Astrocyte of the cerebellum (primary cell): ENCODE results near the gene TINAGL1.

Source experiments
- DNase-seq: peaks from one replicate; pipeline ENCODE4 v3.0.0-alpha.2; 2011; ENCODE audit warnings: low read depth
- H3K4me3 ChIP-seq: 2 replicates; pipeline ENCODE4 v1.5.1; 2011; ENCODE audit warnings: mild to moderate bottlenecking, low read depth, low read length, moderate library complexity
- in situ Hi-C: cut with HindIII; loops from 2 replicates; pipeline ENCODE4 v1.10.0; 2017; ENCODE audit warnings: low sequenced_read_pairs
- TF ChIP-seq, protein P1 (sequence below): IDR thresholded peaks from 2 replicates; pipeline ENCODE4 v1.5.1; 2012; ENCODE audit warnings: low read length, low read depth, moderate library complexity, mild to moderate bottlenecking; ENCODE audit errors: missing control alignments

TINAGL1 gene

DNA sequence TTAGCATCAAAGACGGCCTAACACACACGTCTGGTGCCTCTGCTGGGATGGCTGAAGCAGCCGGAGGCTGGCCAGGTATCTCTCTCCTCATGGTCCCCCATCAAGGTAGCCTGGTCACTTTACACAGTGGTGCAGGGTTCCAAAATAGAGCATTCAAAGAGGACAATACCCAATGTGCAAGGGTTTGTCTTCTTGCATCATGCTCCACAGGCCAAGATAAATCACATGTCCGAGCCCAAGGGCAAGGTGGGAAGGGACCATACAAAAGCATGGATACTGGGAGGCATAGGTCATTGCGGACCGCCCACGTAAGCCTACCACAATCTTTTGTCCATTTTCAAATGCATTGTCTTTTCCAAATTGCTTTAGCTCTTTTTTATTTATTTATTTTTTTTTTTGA lies 23.8 kb upstream of the TINAGL1 start:
- in situ Hi-C loops = no loop called here
- TF ChIP-seq, protein P1, sequence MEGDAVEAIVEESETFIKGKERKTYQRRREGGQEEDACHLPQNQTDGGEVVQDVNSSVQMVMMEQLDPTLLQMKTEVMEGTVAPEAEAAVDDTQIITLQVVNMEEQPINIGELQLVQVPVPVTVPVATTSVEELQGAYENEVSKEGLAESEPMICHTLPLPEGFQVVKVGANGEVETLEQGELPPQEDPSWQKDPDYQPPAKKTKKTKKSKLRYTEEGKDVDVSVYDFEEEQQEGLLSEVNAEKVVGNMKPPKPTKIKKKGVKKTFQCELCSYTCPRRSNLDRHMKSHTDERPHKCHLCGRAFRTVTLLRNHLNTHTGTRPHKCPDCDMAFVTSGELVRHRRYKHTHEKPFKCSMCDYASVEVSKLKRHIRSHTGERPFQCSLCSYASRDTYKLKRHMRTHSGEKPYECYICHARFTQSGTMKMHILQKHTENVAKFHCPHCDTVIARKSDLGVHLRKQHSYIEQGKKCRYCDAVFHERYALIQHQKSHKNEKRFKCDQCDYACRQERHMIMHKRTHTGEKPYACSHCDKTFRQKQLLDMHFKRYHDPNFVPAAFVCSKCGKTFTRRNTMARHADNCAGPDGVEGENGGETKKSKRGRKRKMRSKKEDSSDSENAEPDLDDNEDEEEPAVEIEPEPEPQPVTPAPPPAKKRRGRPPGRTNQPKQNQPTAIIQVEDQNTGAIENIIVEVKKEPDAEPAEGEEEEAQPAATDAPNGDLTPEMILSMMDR = no peak
- no peak for DNase-seq

DNA sequence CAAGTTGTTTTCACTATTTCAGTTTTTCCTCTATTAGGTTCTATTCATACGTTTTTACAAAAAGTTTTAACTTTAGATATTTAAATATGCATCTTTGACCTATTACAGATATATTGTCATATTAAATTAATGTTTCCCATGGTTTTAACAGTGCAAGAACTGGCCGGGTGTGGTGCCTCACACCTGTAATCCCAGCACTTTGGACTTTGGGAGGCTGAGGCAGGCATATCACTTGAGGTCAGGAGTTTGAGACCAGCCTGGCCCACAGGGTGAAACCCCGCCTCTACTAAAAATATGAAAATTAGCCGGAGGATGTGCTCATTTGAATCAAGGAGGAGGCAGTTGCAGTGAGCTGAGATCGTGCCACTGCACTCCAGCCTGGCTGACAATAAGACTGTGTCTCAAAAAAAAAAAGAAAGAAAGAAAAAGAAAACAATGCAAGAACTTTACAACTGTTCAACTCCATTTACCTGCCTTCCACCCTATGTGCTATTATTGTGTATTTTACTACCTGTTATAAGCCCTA lies 19.8 kb upstream of the TINAGL1 start:
- DNase-seq = no peak
- no peak overlapping the region for H3K4me3 ChIP-seq
- in situ Hi-C loops = no loop called here
- TF ChIP-seq, protein P1 = no peak

More for the DNA sequence above, 23.8 kb upstream of the TINAGL1 start:
- no peak overlapping the region for H3K4me3 ChIP-seq

DNA sequence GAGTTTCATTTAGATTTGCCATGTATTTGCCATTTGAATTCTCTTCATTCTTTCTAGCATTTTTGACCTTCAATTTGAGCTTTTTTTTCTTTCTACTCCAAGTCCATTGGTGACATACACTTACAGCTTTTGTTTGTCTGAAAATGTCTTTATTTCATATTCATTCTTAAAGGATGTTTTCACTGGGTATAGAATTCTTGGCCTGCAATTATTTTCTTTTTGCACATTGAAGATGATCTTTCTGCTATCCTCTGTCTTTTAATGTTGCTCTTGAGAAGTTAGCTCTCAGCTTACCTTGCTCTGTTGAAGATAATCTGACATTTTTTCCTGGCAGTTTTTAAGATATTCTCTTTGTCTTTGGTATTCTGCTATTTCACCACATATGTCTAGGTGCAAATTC lies 16.6 kb upstream of the TINAGL1 start:
- TF ChIP-seq, protein P1 = no peak
- in situ Hi-C loops = no loop called here
- DNase-seq = no peak
- no peak overlapping the region for H3K4me3 ChIP-seq

DNA sequence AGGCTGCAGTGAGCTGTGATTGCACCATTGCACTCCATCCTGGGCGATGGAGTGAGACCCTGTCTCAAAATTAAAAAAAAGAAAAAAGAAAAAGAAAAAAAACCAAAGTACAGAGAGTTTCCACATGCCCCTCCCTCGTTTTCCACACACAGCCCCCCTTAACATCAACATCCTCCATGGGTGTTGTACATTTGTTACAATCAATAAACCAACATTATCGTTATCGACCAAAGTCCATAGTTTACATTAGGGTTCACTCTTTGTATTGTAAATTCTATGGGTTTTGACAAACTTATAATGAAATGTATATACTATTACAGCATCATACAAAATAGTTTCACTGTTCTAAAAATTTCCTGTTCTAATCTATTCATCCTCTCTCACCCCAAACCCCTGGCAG lies 15.9 kb upstream of the TINAGL1 start:
- no peak overlapping the region for H3K4me3 ChIP-seq
- in situ Hi-C loops = no loop called here
- DNase-seq = no peak
- TF ChIP-seq, protein P1 = no peak

DNA sequence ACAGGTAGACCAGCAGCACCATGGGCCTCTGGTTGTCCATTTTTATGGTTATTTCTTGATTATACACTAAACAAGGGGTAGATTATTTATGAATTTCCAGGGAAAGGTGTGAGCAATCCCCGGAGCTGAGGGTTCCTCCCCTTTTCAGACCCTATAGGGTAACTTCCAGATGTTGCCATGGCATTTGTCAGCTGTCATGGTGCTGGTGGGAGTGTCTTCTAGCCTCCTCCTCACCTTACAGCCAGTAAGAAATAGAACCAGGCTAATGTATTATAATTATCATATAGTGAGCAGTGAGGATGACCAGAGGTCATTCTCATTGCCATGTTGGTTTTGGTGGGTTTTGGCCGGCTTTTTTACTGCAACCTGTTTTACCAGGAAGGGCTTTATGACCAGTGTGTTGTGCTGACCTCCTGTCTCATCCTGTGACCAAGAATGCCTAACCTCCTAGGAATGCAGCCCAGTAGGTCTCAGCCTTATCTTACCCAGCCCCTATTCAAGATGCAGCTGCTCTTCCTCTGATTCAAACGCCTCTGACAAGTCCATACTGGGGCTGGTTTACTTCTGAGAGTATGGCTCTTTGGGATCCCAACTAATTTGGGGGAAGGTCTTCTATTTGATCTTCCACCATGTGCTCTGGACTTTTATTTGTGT lies 13.5 kb upstream of the TINAGL1 start:
- TF ChIP-seq, protein P1 = no peak
- DNase-seq = no peak
- in situ Hi-C loops = no loop called here
- H3K4me3 ChIP-seq = no peak overlapping the region

DNA sequence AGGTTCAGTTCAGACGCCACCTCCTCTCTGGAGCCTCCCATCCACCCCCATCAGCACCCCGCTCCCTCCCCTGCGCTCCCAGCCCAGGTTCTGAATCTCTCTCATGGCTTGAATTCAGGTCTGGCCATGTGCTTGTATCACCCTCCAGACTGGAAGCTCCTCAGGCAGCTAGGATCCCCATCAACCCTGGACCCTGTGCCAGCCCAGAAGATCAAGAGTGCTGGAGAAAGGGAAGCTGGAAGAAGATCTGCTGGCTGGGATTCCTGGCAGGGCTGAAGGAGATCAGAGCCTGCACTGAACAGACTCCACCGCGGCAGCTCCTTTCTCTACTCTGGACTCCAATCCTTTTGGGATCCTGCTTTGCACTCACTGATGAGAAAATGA lies 11.7 kb upstream of the TINAGL1 start:
- no peak overlapping the region for H3K4me3 ChIP-seq
- DNase-seq = no peak
- in situ Hi-C loops = no loop called here
- TF ChIP-seq, protein P1 = no peak
